Vagina (tissue), 2 donors: ENCODE measurements around the gene NFIA. TPM values are rescaled to one million over a fixed set of nuclear protein-coding genes. Genes with fewer than 3 reads are reported as not detected.

ENCODE experiments used
- DNase-seq, 2 donors: peaks; one replicate each; pipeline ENCODE4 v3.0.0-alpha.2; 2017; ENCODE audit errors: extremely low spot score in 2 of 2
- H3K27ac ChIP-seq: fragments of 200-600 bp; sonication (generic); one replicate; pipeline ENCODE4 v1.5.1; 2019
- H3K27me3 ChIP-seq: fragments of 200-600 bp; sonication (generic); one replicate; pipeline ENCODE4 v1.5.1; 2019
- H3K36me3 ChIP-seq, 2 donors: fragments of 200-600 bp; sonication (generic); one replicate each; pipeline ENCODE4 v1.5.1; 2017 to 2019
- H3K4me1 ChIP-seq: fragments of 200-600 bp; sonication (generic); one replicate; pipeline ENCODE4 v1.5.1; 2019
- H3K4me3 ChIP-seq, 2 donors: fragments of 200-600 bp; sonication (generic); 1 replicate in 1 of 2; 2 replicates in 1 of 2; pipeline ENCODE4 v1.5.1; 2016 to 2019
- H3K9me3 ChIP-seq: fragments of 200-600 bp; sonication (generic); one replicate; pipeline ENCODE4 v1.5.1; 2019
- CTCF ChIP-seq, 3 experiments: fragments of 450-650 bp in 2 of 3; fragments of 200-600 bp in 1 of 3; sonication (generic) in 1 of 3; IDR thresholded peaks; one replicate each; pipeline ENCODE4 v1.5.1; 2017 to 2019; ENCODE audit warnings: antibody characterized with exemption in 3 of 3, mild to moderate bottlenecking in 2 of 3, moderate library complexity in 2 of 3
- POLR2A ChIP-seq, 2 donors: fragments of 450-650 bp; IDR thresholded peaks; one replicate each; pipeline ENCODE4 v1.6.1; 2017; ENCODE audit warnings: antibody characterized with exemption in 2 of 2, mild to moderate bottlenecking in 2 of 2, moderate library complexity in 2 of 2
- POLR2AphosphoS5 ChIP-seq, 2 donors: sonication (generic); formaldehyde crosslinking; IDR thresholded peaks; one replicate each; pipeline ENCODE4 v1.9.0; 2017; ENCODE audit warnings: antibody characterized with exemption in 2 of 2, mild to moderate bottlenecking in 2 of 2, low read depth in 1 of 2; ENCODE audit not compliant: insufficient read depth in 1 of 2
- intact Hi-C: fragments of 100-400 bp; cut with DNase I; formaldehyde crosslinking; loops from one replicate; pipeline ENCODE4 v1.15.1; 2023
- total RNA-seq: library from RNA; depleted of rRNA; stranded (reverse); fragments of >200 nt; gene quantifications from one replicate; pipeline ENCODE4 v1.2.3, GENCODE V29; 2016

Gene NFIA
- total RNA-seq, 1 donor from 2014 or later: 59.2 TPM

GRCh38 chr1:61213245-61214011 is 131.1 kb downstream of the NFIA start:
- TF ChIP-seq CTCF (IDR thresholded peaks at IDR 0.05) (no peak), POLR2A (IDR thresholded peaks at IDR 0.05) (no peak), POLR2AphosphoS5 (IDR thresholded peaks at IDR 0.05; ENCODE audit: insufficient read depth in 1 of 2, low read depth in 1 of 2) (no peak)
- Histone ChIP-seq H3K4me3 (no peak overlapping the region), H3K27me3 (no peaks in the 10 kb centered on the region), H3K27ac (no peak overlapping the region), H3K9me3 (no peaks in the 10 kb centered on the region), H3K4me1 (peaks cover 21% of the 10 kb centered on the region), H3K36me3 (no peaks in the 10 kb centered on the region)
- intact Hi-C loops: loop anchor here (10.0 kb wide), 1 partner anchor 239 kb away; no protein-coding TSS in a partner anchor
- no peak for DNase-seq

DNA sequence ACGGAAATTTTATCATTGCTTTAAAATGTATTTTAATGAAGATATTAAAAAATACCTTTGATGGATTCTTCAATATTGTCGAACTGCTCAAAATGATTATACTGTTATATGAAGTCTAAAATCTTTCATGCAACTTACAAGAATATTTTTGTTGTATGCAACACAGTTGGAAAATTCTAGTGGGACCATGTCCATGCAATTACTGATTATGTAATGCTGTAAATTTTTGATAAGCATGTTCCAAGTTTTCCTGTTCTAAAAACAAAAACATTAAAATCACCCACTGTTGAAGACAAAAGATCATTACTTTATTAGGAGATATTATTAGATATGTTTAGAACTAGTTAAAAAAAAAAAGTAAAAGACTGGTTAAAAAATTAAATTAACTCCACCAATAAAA is 132.8 kb downstream of the NFIA start:
- no peak overlapping the region for H3K4me3 ChIP-seq
- DNase-seq: no peak
- intact Hi-C loops: loop anchor here (10.0 kb wide), 1 partner anchor 240 kb away; no protein-coding TSS in a partner anchor
- H3K27ac ChIP-seq: no peak overlapping the region
- no peak for TF ChIP-seq POLR2A (IDR thresholded peaks at IDR 0.05)
- no peak for TF ChIP-seq POLR2AphosphoS5 (IDR thresholded peaks at IDR 0.05; ENCODE audit: insufficient read depth in 1 of 2, low read depth in 1 of 2)
- no peaks in the 10 kb centered on the region for H3K9me3 ChIP-seq
- no peaks in the 10 kb centered on the region for H3K36me3 ChIP-seq
- peaks cover 21% of the 10 kb centered on the region for H3K4me1 ChIP-seq
- no peaks in the 10 kb centered on the region for H3K27me3 ChIP-seq

- DNase-seq: no peak
- Histone ChIP-seq H3K27me3 (no peaks in the 10 kb centered on the region), H3K4me3 (no peak overlapping the region), H3K9me3 (no peaks in the 10 kb centered on the region), H3K27ac (no peak overlapping the region), H3K36me3 (no peaks in the 10 kb centered on the region), H3K4me1 (peaks cover 21% of the 10 kb centered on the region)
- intact Hi-C loops: loop anchor here (10.0 kb wide), 1 partner anchor 241 kb away; no protein-coding TSS in a partner anchor
- TF ChIP-seq CTCF (IDR thresholded peaks at IDR 0.05) (no peak), POLR2A (IDR thresholded peaks at IDR 0.05) (no peak), POLR2AphosphoS5 (IDR thresholded peaks at IDR 0.05; ENCODE audit: insufficient read depth in 1 of 2, low read depth in 1 of 2) (no peak)
Measured at GRCh38 chr1:61215676-61216289, 133.4 kb downstream of the NFIA start.

DNA sequence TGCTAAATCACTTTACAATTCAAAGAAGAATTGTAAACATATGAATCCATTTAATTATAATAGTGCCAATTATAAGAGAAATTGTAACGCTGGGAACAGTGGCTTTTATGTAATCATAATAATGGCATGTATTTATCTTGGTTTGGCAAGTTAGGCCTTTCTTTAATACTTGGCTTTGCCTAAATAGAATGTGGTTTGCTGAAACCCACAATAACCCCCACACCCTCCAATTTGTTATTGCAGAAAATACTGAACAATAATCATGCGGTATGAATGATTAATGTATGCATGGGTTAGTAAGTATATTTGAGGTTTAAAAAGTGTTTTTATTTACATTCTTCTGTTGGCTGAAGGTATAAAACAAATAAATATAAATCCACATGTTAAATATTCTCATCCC is 138.2 kb downstream of the NFIA start:
- no peak overlapping the region for H3K27ac ChIP-seq

GRCh38 chr1:61221642-61222041 is 139.3 kb downstream of the NFIA start:
- Histone ChIP-seq H3K27ac (no peak overlapping the region), H3K4me1 (peaks cover 36% of the 10 kb centered on the region)
- intact Hi-C loops: no loop called here

More for the DNA sequence above, 138.2 kb downstream of the NFIA start:
- Histone ChIP-seq H3K27me3 (no peaks in the 10 kb centered on the region), H3K4me3 (no peak overlapping the region), H3K36me3 (no peaks in the 10 kb centered on the region), H3K9me3 (no peaks in the 10 kb centered on the region), H3K4me1 (peaks cover 39% of the 10 kb centered on the region)
- no peak for TF ChIP-seq CTCF (IDR thresholded peaks at IDR 0.05)
- no peak for TF ChIP-seq POLR2AphosphoS5 (IDR thresholded peaks at IDR 0.05; ENCODE audit: insufficient read depth in 1 of 2, low read depth in 1 of 2)
- no peak for TF ChIP-seq POLR2A (IDR thresholded peaks at IDR 0.05)
- DNase-seq: no peak
- intact Hi-C loops: no loop called here

More at GRCh38 chr1:61221642-61222041, 139.3 kb downstream of the NFIA start:
- no peak overlapping the region for H3K4me3 ChIP-seq
- DNase-seq: no peak
- H3K27me3 ChIP-seq: no peaks in the 10 kb centered on the region
- H3K36me3 ChIP-seq: no peaks in the 10 kb centered on the region
- no peak for TF ChIP-seq POLR2A (IDR thresholded peaks at IDR 0.05)
- TF ChIP-seq POLR2AphosphoS5 (IDR thresholded peaks at IDR 0.05; ENCODE audit: insufficient read depth in 1 of 2, low read depth in 1 of 2): no peak
- no peak for TF ChIP-seq CTCF (IDR thresholded peaks at IDR 0.05)
- no peaks in the 10 kb centered on the region for H3K9me3 ChIP-seq
